ENCODE data around the gene MISP. TPM values are rescaled to one million over a fixed set of nuclear protein-coding genes. Genes with fewer than 3 reads are reported as not detected.

Gene MISP
- total and polyA plus RNA-seq, 9 of the 15 experiments (the other 6 are each of a cell fraction or from before 2014, with no cell fraction given), result 0.04 to 0.29 (median 0.05) TPM; not detected in 5

DNA sequence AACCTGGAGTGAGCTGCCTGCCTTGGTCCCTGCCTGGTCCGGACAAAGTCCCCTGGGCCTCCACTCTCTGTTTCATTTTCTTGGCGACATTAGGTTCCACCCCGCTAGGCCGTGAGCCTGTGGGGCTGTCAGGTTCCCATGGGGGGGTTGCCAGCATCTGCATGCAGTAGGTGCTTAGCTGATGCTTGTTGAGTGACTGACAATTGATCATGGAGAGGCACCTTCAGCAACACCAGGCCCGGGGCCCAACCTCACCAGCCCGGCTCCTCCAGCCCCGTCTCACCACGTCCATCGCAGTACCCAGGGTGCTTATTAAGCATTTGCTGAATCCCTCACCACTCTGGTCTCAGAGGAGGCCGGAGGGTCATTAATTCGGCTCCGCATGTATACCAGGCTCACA lies 13.4 kb downstream of the MISP start:
- ChIA-PET POLR2A (interaction anchor here (0.7 to 1.0 kb wide), 3 partner anchors 11 to 25 kb away, joined by 3 to 6 read pairs (median 3); no protein-coding TSS in a partner anchor), CTCF (ENCODE audit: low intra/inter-chr PET ratio) (no interaction called here)
- H3K9me3 ChIP-seq (replicated peaks; ENCODE audit: control insufficient read depth, insufficient read depth, low read depth, low read length), result peaks cover 2% of the 10 kb centered on the region; the same call in 1 of the 2 replicates
- H3K9ac ChIP-seq (ENCODE audit: insufficient read depth in 1 of 2, low read depth in 2 of 2, low read length in 2 of 2), result no peak overlapping the region
- no peaks in the 10 kb centered on the region for H3K36me3 ChIP-seq (ENCODE audit: control insufficient read depth, insufficient read depth, low read length)
- peaks cover 0 to 16% of the 10 kb centered on the region in 2 experiments; a peak in 3 of 5 replicates for H3K4me1 ChIP-seq (replicated peaks in 1 of 2; ENCODE audit: control insufficient read depth in 2 of 2, insufficient read depth in 2 of 2, low read length in 2 of 2)
- WGBS (ENCODE audit: insufficient coverage, low coverage, missing lambda C conversion rate), result 55% methylated on average over 12 of the region's 12 CpGs
- H3K4me2 ChIP-seq (ENCODE audit: insufficient read depth, low read length), result no peak overlapping the region
- H3K27me3 ChIP-seq (ENCODE audit: control insufficient read depth in 2 of 2, insufficient read depth in 2 of 2, low read length in 2 of 2), result no peaks in the 10 kb centered on the region
- TF ChIP-seq ZKSCAN8 (CRISPR knock-in tag; IDR thresholded peaks at IDR 0.05), result peak; percentile 97
- TF ChIP-seq PHF20 (IDR thresholded peaks at IDR 0.05; ENCODE audit: partially characterized antibody), result no peak
- in situ Hi-C loops (cut with MboI) (loop anchor here (5.0 to 25.0 kb wide), 2 partner anchors 223 to 473 kb away; partner anchors contain the start of genes ATP5F1D, CBARP and MIDN), intact Hi-C loops (cut with micrococcal nuclease) (no loop called here)
- no peak overlapping the region for H3K4me3 ChIP-seq
- ATAC-seq, result no peak
- no TSS peak for BruUV-seq (replicated peaks)
- no peak for FAIRE-seq
- H3K79me2 ChIP-seq (ENCODE audit: control insufficient read depth, insufficient read depth, low read length), result no peaks in the 10 kb centered on the region
- H2AFZ ChIP-seq (ENCODE audit: low read depth, low read length), result no peak overlapping the region
- no peaks in the 10 kb centered on the region for H3K9me1 ChIP-seq (ENCODE audit: control insufficient read depth, insufficient read depth, low read length)
- no peak for DNase-seq (ENCODE audit: extremely low read depth in 1 of 4, low spot score in 3 of 4)
- H3K27ac ChIP-seq (ENCODE audit: extremely low read depth, low read depth, low read length), result no peak overlapping the region
- no peaks in the 10 kb centered on the region for H4K20me1 ChIP-seq (replicated peaks; ENCODE audit: control insufficient read depth, insufficient read depth, low read length)

DNA sequence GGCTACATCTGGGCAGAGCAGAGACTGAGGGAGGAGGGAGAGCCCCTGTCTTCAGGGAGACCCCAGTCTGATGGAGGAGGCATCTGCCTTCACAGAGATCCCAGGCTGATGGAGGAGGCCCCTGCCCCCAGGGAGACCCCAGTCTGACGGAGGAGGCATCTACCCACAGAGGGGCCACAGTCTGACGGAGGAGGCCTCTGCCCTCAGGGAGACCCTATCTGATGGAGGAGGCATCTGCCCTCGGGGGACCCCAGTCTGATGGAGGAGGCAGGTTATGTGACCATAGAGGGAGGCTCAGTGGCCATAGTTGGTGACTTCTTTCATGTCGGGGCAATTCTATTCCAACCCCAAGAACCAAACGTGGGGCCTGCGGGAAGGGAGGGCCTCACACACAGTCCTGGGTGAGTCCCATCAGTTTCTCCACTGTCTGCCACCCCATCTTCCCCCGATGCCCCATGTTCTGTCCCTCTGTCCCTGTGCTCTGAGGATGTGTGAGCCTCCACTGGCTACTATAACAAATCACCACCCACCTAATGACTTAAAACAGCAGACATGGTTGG lies 14.3 kb downstream of the MISP start:
- Histone ChIP-seq H3K27me3 (ENCODE audit: control insufficient read depth in 2 of 2, insufficient read depth in 2 of 2, low read length in 2 of 2) (no peaks in the 10 kb centered on the region), H3K9me1 (ENCODE audit: control insufficient read depth, insufficient read depth, low read length) (no peaks in the 10 kb centered on the region), H3K9ac (ENCODE audit: insufficient read depth in 1 of 2, low read depth in 2 of 2, low read length in 2 of 2) (no peak overlapping the region; a peak in 1 of 4 replicates), H3K79me2 (ENCODE audit: control insufficient read depth, insufficient read depth, low read length) (no peaks in the 10 kb centered on the region), H3K36me3 (ENCODE audit: control insufficient read depth, insufficient read depth, low read length) (no peaks in the 10 kb centered on the region), H3K4me2 (ENCODE audit: insufficient read depth, low read length) (no peak overlapping the region), H3K4me3 (no peak overlapping the region), H3K27ac (ENCODE audit: extremely low read depth, low read depth, low read length) (no peak overlapping the region), H2AFZ (ENCODE audit: low read depth, low read length) (no peak overlapping the region), H3K9me3 (replicated peaks; ENCODE audit: control insufficient read depth, insufficient read depth, low read depth, low read length) (no peaks in the 10 kb centered on the region), H3K4me1 (replicated peaks in 1 of 2; ENCODE audit: control insufficient read depth in 2 of 2, insufficient read depth in 2 of 2, low read length in 2 of 2) (peaks cover 0 to 21% of the 10 kb centered on the region in 2 experiments; a peak in 3 of 5 replicates), H4K20me1 (replicated peaks; ENCODE audit: control insufficient read depth, insufficient read depth, low read length) (no peaks in the 10 kb centered on the region)
- DNase-seq (ENCODE audit: extremely low read depth in 1 of 4, low spot score in 3 of 4) (no peak), ATAC-seq (no peak), FAIRE-seq (no peak)
- intact Hi-C loops (cut with micrococcal nuclease) (no loop called here), in situ Hi-C loops (cut with MboI) (loop anchor here (5.0 to 25.0 kb wide), 3 partner anchors 92 to 472 kb away; partner anchors contain the start of genes ATP5F1D, CBARP, CFD and MIDN)
- ChIA-PET CTCF (ENCODE audit: low intra/inter-chr PET ratio) (no interaction called here), POLR2A (no interaction called here)
- 52% methylated on average over 7 of the region's 7 CpGs for WGBS (ENCODE audit: insufficient coverage, low coverage, missing lambda C conversion rate)
- BruUV-seq (replicated peaks), result no TSS peak
- TF ChIP-seq ZNF740 (CRISPR knock-in tag; IDR thresholded peaks at IDR 0.05), result 0 out of 2 replicates have a peak, but pooled peaks have one; percentile 34
- no peak for TF ChIP-seq ZNF740 (tag; IDR thresholded peaks at IDR 0.05)
- TF ChIP-seq ZFP36 (IDR thresholded peaks at IDR 0.05; ENCODE audit: low read depth, low read length, partially characterized antibody), result peak; percentile 92
- TF ChIP-seq ARHGAP35 (IDR thresholded peaks at IDR 0.05; ENCODE audit: partially characterized antibody), result peak; percentile 87
- TF ChIP-seq RFX7 (CRISPR knock-in tag; IDR thresholded peaks at IDR 0.05), result no peak
- TF ChIP-seq RBM14 (IDR thresholded peaks at IDR 0.05; ENCODE audit: borderline replicate concordance, insufficient read depth, low read depth, low read length), result no peak
- TF ChIP-seq, protein P1, sequence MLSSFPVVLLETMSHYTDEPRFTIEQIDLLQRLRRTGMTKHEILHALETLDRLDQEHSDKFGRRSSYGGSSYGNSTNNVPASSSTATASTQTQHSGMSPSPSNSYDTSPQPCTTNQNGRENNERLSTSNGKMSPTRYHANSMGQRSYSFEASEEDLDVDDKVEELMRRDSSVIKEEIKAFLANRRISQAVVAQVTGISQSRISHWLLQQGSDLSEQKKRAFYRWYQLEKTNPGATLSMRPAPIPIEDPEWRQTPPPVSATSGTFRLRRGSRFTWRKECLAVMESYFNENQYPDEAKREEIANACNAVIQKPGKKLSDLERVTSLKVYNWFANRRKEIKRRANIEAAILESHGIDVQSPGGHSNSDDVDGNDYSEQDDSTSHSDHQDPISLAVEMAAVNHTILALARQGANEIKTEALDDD (IDR thresholded peaks at IDR 0.05), result no peak
- no peak for TF ChIP-seq POLR3A (IDR thresholded peaks at IDR 0.05; ENCODE audit: borderline replicate concordance, extremely low read depth, insufficient read depth, insufficient read length)
- no peak for TF ChIP-seq ELK3 (CRISPR knock-in tag; IDR thresholded peaks at IDR 0.05)
- TF ChIP-seq ELF1 (tag; IDR thresholded peaks at IDR 0.05), result no peak
- no peak for TF ChIP-seq EP300 (IDR thresholded peaks at IDR 0.05; ENCODE audit: low read length)
